Spinal cord (tissue), 10 donors: ENCODE measurements around the gene SYNJ1. TPM values are rescaled to one million over a fixed set of nuclear protein-coding genes. Genes with fewer than 3 reads are reported as not detected.
"Not testable (repeated sequence)": the region's sequence is repeated elsewhere in the genome, so short reads cannot be mapped to it uniquely, and the experiment has no call there.

Experiments used
- DNase-seq, 6 donors: peaks; one replicate each; pipeline versions ENCODE4 v3.0.0 to v3.0.0-alpha.2; 2013 to 2015; ENCODE audit warnings: low spot score in 6 of 6, low read depth in 4 of 6
- H3K27ac ChIP-seq: one replicate; pipeline ENCODE4 v1.5.1; 2013; ENCODE audit warnings: low read depth, low read length, control low read depth
- H3K27me3 ChIP-seq: one replicate; pipeline ENCODE4 v1.6.1; 2013; ENCODE audit warnings: low read length; ENCODE audit not compliant: control insufficient read depth, insufficient read depth
- H3K36me3 ChIP-seq: one replicate; pipeline ENCODE4 v1.6.1; 2013; ENCODE audit warnings: low read length; ENCODE audit not compliant: control insufficient read depth, insufficient read depth
- H3K4me1 ChIP-seq: one replicate; pipeline ENCODE4 v1.6.1; 2013; ENCODE audit warnings: low read length; ENCODE audit not compliant: control insufficient read depth, insufficient read depth
- H3K4me3 ChIP-seq: one replicate; pipeline ENCODE4 v1.5.1; 2013; ENCODE audit warnings: low read depth, low read length, control low read depth
- H3K9me3 ChIP-seq: one replicate; pipeline ENCODE4 v1.6.1; 2013; ENCODE audit warnings: low read length; ENCODE audit not compliant: control insufficient read depth, insufficient read depth
- WGBS: methylation state at CpG from one replicate; pipeline ENCODE4 v1.1.5; 2013; ENCODE audit warnings: missing lambda C conversion rate; ENCODE audit not compliant: insufficient coverage; 5-methylcytosine and 5-hydroxymethylcytosine counted together
- polyA plus RNA-seq, 2 donors: library from polyadenylated mRNA; unstranded; fragments of 120-200 nt; gene quantifications; one replicate each; pipeline ENCODE4 v1.2.1, GENCODE V29; 2013; ENCODE audit not compliant: insufficient read length in 2 of 2
- total RNA-seq, 2 donors: library from RNA; depleted of rRNA in 1 of 2; stranded (reverse); fragments of 120-200 nt in 1 of 2; fragments of >200 nt in 1 of 2; gene quantifications; one replicate each; pipeline versions ENCODE4 v1.2.3 to v1.2.4, GENCODE V29; 2013 to 2014
- donor health status: healthy.

SYNJ1 gene
- total and polyA plus RNA-seq, 4 donors = 16.7 to 44.9 (median 34.5) TPM

DNA sequence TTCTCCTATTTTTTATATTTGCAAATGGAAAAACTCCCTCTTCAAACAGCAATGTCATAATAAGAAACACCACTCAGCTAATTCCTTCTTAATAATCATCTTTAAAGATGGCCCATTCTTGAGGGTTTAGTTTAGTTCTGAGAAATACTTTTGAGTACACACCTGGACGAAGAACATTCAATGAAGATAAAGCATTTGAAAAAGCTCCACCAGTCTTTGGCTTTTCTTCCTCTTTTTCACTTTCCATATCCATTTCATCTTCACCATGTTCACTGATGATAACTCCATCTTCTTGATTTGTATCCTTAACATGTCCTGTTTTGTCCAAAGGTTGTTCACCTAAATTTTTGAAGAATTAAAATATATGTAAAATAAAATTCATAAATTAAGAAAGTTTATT, 36.4 kb upstream of the SYNJ1 start:
- Histone ChIP-seq H3K27me3 (no peaks in the 10 kb centered on the region), H3K4me3 (no peak overlapping the region), H3K27ac (no peak overlapping the region), H3K36me3 (peaks cover 18% of the 10 kb centered on the region), H3K9me3 (no peaks in the 10 kb centered on the region), H3K4me1 (no peaks in the 10 kb centered on the region)
- no peak for DNase-seq
- 83% methylated on average over 1 of the region's 1 CpG for WGBS

- H3K27ac ChIP-seq = no peak overlapping the region
- no peaks in the 10 kb centered on the region for H3K27me3 ChIP-seq
- no peak overlapping the region for H3K4me3 ChIP-seq
- no peaks in the 10 kb centered on the region for H3K4me1 ChIP-seq
- H3K36me3 ChIP-seq = peaks cover 13% of the 10 kb centered on the region
- 78% methylated on average over 1 of the region's 1 CpG for WGBS
- H3K9me3 ChIP-seq = no peaks in the 10 kb centered on the region
- DNase-seq = no peak
These were observed 30.0 kb upstream of the SYNJ1 start for GRCh38 chr21:32757804-32758203.

GRCh38 chr21:32756096-32756495, 28.3 kb upstream of the SYNJ1 start:
- Histone ChIP-seq H3K9me3 (no peaks in the 10 kb centered on the region), H3K27ac (no peak overlapping the region), H3K4me1 (no peaks in the 10 kb centered on the region), H3K27me3 (no peaks in the 10 kb centered on the region), H3K4me3 (no peak overlapping the region), H3K36me3 (peaks cover 16% of the 10 kb centered on the region)
- no peak for DNase-seq
- no CpG with 5 or more reads among the region's 1 CpG for WGBS

GRCh38 chr21:32753818-32754585, 26.2 kb upstream of the SYNJ1 start:
- H3K4me3 ChIP-seq = no peak overlapping the region
- DNase-seq = no peak
- no peak overlapping the region for H3K27ac ChIP-seq
- no peaks in the 10 kb centered on the region for H3K27me3 ChIP-seq
- peaks cover 15% of the 10 kb centered on the region for H3K36me3 ChIP-seq
- WGBS = 60% methylated on average over 1 of the region's 6 CpGs
- H3K4me1 ChIP-seq = no peaks in the 10 kb centered on the region
- H3K9me3 ChIP-seq = no peaks in the 10 kb centered on the region

DNA sequence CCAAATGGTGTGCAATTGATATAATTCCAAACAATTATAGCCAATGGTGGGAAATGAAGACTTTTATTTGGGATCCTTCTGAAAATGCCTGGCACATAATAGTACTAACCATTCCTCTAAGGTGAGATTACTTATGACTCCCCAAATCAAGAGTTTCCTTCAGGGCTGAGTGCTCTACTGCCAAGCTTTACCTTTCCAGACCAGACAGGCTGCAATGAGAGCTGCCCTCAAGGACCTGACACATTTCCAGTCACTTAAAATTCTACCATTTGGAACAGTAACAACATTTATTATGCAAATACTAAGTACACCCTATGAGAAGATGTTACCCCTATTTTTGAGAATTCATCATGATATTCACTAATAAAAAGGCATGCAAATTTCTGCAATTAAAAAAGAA, 22.6 kb upstream of the SYNJ1 start:
- H3K27ac ChIP-seq = no peak overlapping the region
- no peaks in the 10 kb centered on the region for H3K4me1 ChIP-seq
- no peak for DNase-seq
- no peaks in the 10 kb centered on the region for H3K9me3 ChIP-seq
- no peak overlapping the region for H3K4me3 ChIP-seq
- H3K27me3 ChIP-seq = no peaks in the 10 kb centered on the region
- peaks cover 26% of the 10 kb centered on the region for H3K36me3 ChIP-seq

DNA sequence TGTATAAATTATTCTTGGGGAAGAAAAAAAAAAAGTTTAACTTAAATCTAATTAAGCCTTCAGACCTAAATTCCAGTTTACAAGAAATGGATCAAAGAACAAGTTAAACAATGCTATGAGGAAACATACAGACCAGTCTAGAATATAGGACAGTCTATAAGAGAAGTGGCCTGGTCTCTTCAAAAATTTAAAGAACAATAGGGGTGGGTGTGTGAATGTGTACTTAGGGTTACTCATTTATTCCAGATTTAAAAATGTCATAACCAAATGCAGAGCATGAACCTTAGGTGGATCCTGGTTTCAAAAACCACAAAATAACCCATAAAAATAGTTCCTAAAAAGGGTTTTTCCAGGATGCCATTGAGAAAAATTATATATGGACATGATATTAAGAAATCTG, 21.8 kb upstream of the SYNJ1 start:
- no peak for DNase-seq
- H3K27ac ChIP-seq = no peak overlapping the region
- H3K4me1 ChIP-seq = no peaks in the 10 kb centered on the region
- no peaks in the 10 kb centered on the region for H3K9me3 ChIP-seq
- H3K4me3 ChIP-seq = no peak overlapping the region
- H3K36me3 ChIP-seq = peaks cover 26% of the 10 kb centered on the region
- H3K27me3 ChIP-seq = no peaks in the 10 kb centered on the region

- no peak overlapping the region for H3K4me3 ChIP-seq
- WGBS = no CpG with 5 or more reads among the region's 5 CpGs
- H3K4me1 ChIP-seq = no peaks in the 10 kb centered on the region
- H3K27me3 ChIP-seq = no peaks in the 10 kb centered on the region
- peaks cover 26% of the 10 kb centered on the region for H3K36me3 ChIP-seq
- no peak overlapping the region for H3K27ac ChIP-seq
- H3K9me3 ChIP-seq = no peaks in the 10 kb centered on the region
- DNase-seq = no peak
These were observed 20.7 kb upstream of the SYNJ1 start for GRCh38 chr21:32748529-32748928.

- WGBS = 56% methylated on average over 1 of the region's 1 CpG
- Histone ChIP-seq H3K4me1 (no peaks in the 10 kb centered on the region), H3K9me3 (no peaks in the 10 kb centered on the region), H3K27me3 (no peaks in the 10 kb centered on the region), H3K36me3 (peaks cover 20% of the 10 kb centered on the region), H3K27ac (no peak overlapping the region), H3K4me3 (no peak overlapping the region)
- no peak for DNase-seq
These were observed 19.6 kb upstream of the SYNJ1 start for GRCh38 chr21:32747396-32747795.

DNA sequence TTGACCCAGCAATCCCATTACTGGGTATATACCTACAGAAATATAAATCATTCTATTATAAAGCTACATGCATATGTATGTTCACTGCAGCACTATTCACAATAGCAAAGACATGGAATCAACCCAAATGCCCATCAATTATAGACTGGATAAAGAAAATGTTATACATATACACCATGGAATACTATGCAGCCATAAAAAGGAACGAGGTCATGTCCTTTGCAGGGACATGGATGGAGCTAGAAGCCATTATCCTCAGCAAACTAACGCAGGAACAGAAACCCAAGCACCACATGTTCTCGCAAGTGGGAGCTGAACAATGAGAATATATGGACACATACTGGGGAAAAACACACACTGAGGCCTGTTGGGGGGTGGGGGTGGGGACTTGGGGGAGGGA, 18.9 kb upstream of the SYNJ1 start:
- no CpG with 5 or more reads among the region's 3 CpGs for WGBS
- not testable (repeated sequence) for DNase-seq

GRCh38 chr21:32742396-32742795, 14.6 kb upstream of the SYNJ1 start:
- Histone ChIP-seq H3K4me1 (no peaks in the 10 kb centered on the region), H3K9me3 (no peaks in the 10 kb centered on the region), H3K27ac (no peak overlapping the region), H3K4me3 (no peak overlapping the region), H3K36me3 (peaks cover 16% of the 10 kb centered on the region), H3K27me3 (no peaks in the 10 kb centered on the region)
- DNase-seq = no peak
- 100% methylated on average over 1 of the region's 2 CpGs for WGBS

More for the DNA sequence above, 18.9 kb upstream of the SYNJ1 start:
- peaks cover 19% of the 10 kb centered on the region for H3K36me3 ChIP-seq
- H3K4me1 ChIP-seq, H3K27me3 ChIP-seq, H3K4me3 ChIP-seq, H3K27ac ChIP-seq, H3K9me3 ChIP-seq: not testable (repeated sequence)
